ENCODE measurements around the gene NQO2.

- TF ChIP-seq POLR2A (IDR thresholded peaks at IDR 0.05) (no peak), CTCF (IDR thresholded peaks at IDR 0.05) (no peak)
Measured at GRCh38 chr6:3017304-3017703, 17.6 kb downstream of the NQO2 start.

All from heart left ventricle (tissue), 13 donors.